GM19239 (cell line): ENCODE results near the gene STK32C.
"Not testable (repeated sequence)": the region's sequence is repeated elsewhere in the genome, so short reads cannot be mapped to it uniquely, and the experiment has no call there.

Experiments used
- DNase-seq: peaks from one replicate; pipeline ENCODE4 v3.0.0; 2011; ENCODE audit warnings: low spot score; ENCODE audit not compliant: insufficient read length
- FAIRE-seq: peaks from 2 replicates; lab custom pipeline; 2011; peaks lifted over from hg19 to GRCh38; lab: Jason Lieb, UNC

The STK32C gene

DNA sequence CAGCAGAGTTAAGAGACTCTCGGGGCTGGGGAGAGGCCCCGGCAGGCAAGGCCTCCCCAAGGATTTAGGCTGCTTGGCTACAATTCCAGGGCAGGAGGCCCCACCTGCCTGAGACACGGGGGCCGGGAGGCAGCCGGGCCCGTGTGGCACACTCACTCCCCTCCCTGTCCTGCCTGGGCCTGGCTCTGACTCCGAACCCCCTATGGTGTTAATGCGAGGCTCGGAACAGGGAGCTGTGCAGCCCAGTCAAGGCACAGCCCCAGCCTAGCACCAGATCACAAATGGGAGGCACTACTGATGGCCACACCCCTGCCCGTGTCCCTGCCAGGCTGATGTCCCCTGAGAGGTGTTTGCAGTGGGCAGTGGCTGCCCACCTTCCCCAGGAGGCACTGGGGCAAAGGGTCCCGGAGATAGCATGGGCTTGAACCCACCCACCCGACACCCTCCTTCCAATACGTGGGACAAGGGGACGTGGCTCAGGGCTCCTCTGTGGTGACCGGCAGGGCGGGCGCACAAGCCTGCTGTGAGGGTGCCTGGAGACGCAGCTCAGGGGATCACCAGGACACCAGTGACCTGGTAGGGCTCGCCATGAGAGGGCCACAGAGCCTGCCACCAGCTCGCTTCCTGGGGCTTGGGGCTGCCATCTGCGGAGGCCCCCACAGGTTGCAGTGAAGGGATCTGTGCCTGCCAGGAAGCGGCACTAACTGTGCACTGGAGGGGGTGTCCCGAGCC lies 84.0 kb downstream of the STK32C start:
- FAIRE-seq: no peak

GRCh38 chr10:132223156-132223590 lies 84.6 kb downstream of the STK32C start:
- DNase-seq: peak; percentile 92
- FAIRE-seq: peak; percentile 88

More for the DNA sequence above, 84.0 kb downstream of the STK32C start:
- DNase-seq: no peak

- no peak for FAIRE-seq
- no peak for DNase-seq
These were observed 85.0 kb downstream of the STK32C start for GRCh38 chr10:132222726-132223125.

DNA sequence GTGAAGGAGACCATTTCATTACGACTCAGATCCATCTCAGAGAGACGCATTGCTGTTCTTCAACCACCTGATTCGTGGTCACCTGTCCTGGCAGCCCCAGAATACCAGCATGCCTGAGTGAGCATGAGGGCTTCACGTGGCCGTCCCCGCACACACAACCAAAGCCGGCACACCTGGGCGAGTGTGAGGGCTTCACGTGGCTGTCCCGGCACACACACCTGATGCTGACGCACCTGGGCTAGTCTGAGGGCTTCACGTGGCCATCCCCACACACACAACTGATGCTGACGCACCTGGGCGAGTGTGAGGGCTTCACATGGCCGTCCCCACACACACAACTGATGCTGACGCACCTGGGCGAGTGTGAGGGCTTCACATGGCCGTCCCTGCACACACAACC lies 86.8 kb downstream of the STK32C start:
- FAIRE-seq, DNase-seq: not testable (repeated sequence)

- DNase-seq (no peak), FAIRE-seq (no peak)
These were observed 87.7 kb downstream of the STK32C start for GRCh38 chr10:132220061-132220460.

- FAIRE-seq (no peak), DNase-seq (no peak)
These were observed 88.3 kb downstream of the STK32C start for GRCh38 chr10:132219486-132219885.

GRCh38 chr10:132216441-132216840 lies 91.3 kb downstream of the STK32C start:
- DNase-seq, FAIRE-seq: not testable (repeated sequence)

GRCh38 chr10:132213917-132214316 lies 93.8 kb downstream of the STK32C start:
- no peak for FAIRE-seq
- no peak for DNase-seq

DNA sequence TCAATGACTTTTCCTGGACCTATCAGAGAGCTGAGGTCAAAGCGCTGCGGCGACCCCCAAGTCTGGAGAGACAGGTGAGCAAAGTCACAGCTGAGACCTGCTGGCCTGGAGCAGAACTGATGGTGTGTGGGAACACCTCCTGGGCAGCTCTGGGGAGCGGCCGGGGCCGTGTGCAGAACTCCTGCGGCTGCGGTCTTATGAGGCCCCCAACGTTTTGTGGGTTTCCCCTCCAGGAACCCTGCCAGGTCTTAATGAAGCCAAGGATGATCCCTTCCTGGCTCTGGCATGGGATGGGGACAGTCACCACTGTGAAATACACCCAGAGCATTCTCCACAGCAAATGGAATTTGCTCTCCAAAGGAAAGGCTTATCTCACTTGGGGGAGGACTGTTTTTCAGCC lies 94.9 kb downstream of the STK32C start:
- no peak for FAIRE-seq
- DNase-seq: no peak

GRCh38 chr10:132211246-132211645 lies 96.5 kb downstream of the STK32C start:
- no peak for FAIRE-seq

DNA sequence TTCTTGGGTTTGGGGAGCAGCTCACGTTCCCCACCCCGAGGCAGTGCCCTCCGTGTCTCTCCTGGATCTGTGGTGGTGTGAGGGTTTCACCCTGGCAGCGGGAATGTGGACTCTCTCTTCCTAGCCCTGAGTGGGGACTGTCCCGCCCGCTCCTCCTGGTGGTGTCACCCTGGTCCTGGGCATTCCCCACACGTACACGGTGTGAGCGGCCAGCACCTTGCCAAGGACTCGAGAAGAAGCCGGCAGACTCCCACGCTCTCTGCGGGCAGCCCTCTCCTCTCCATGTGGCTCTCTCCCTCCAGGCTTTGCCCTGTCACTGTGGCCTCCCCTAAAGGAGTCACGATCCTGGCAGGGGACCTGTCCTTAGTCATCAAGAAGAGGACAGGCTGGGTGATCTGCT lies 97.0 kb downstream of the STK32C start:
- FAIRE-seq (no peak), DNase-seq (no peak)

More at GRCh38 chr10:132211246-132211645, 96.5 kb downstream of the STK32C start:
- DNase-seq: no peak

DNA sequence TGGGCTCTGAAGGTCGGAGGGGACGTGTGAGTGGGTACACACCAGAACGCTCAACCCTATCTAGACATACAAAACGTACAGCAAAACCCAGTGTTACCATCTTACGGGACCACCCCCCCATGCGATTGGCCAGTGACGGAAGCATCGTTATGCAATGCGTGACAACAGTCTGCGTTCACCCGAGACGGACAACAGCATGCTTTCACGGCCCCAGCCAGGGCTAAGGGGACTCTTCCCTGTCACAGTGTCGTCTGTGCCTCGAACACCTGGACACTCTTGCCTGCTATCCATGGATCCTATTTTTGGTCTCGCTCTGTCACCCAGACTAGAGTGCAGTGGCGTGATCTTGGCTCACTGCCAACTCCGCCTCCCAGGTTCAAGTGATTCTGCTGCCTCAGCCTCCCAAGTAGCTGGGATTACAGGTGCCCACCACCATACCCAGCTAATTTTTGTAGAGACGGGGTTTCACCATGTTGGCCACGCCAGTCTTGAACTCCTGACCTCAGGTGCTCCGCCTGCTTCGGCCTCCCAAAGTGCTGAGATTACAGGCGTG lies 97.7 kb downstream of the STK32C start:
- FAIRE-seq (no peak), DNase-seq (no peak)

DNA sequence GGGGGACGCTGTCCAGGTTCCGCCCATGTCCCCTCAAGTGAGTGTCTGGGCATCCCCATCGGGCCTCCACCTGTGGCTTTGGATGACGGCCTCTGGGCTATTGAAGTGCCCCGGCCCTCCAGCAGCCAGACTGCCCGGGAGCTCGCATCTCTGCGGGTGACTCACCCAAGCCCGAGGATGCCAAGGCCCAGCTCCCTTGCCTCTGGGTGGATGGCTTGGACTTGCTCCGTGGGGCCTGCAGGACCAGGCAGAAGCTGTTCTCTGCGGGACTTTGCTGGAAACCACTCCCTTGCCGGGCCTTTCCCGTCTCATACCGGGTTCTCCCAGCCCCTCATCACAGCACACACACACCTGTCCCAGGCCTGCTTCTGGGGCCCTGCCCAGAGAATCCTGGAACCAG lies 98.6 kb downstream of the STK32C start:
- FAIRE-seq: no peak
- DNase-seq: no peak

GRCh38 chr10:132208462-132209050 lies 99.2 kb downstream of the STK32C start:
- DNase-seq (no peak), FAIRE-seq (no peak)

- no peak for FAIRE-seq
These were observed 100.0 kb downstream of the STK32C start for GRCh38 chr10:132207536-132208461.

GRCh38 chr10:132206806-132207535 lies 100.8 kb downstream of the STK32C start:
- DNase-seq: no peak
- FAIRE-seq: no peak

More at GRCh38 chr10:132207536-132208461, 100.0 kb downstream of the STK32C start:
- DNase-seq: no peak

- DNase-seq (no peak), FAIRE-seq (no peak)
These were observed 101.4 kb downstream of the STK32C start for GRCh38 chr10:132206377-132206745.

- no peak for DNase-seq
These were observed 101.9 kb downstream of the STK32C start for GRCh38 chr10:132205650-132206376.

More at GRCh38 chr10:132205650-132206376, 101.9 kb downstream of the STK32C start:
- FAIRE-seq: no peak
